DOHH2 (cell line): Measurements from ENCODE around the gene CRISPLD2.

ENCODE experiments used
- H3F3A ChIP-seq: fragments of 200-600 bp; sonication (generic), shearing (Covaris generic); 2 replicates; pipeline ENCODE4 v1.6.0; 2016; ENCODE audit warnings: antibody characterized with exemption, mild to moderate bottlenecking; ENCODE audit not compliant: control insufficient read depth, insufficient read depth
- H3K27ac ChIP-seq: fragments of 200-600 bp; sonication (generic); 2 replicates; pipeline ENCODE4 v1.5.1; 2014; ENCODE audit warnings: low read depth, mild to moderate bottlenecking, low read length, moderate library complexity
- H3K27me3 ChIP-seq: fragments of 200-600 bp; sonication (generic); 2 replicates; pipeline ENCODE4 v1.6.1; 2014; ENCODE audit warnings: mild to moderate bottlenecking, low read length, mixed read lengths; ENCODE audit not compliant: control insufficient read depth
- H3K36me3 ChIP-seq: fragments of 200-600 bp; sonication (generic); 2 replicates; pipeline ENCODE4 v1.6.1; 2014; ENCODE audit warnings: mild to moderate bottlenecking, low read length, moderate library complexity, mixed read lengths; ENCODE audit not compliant: control insufficient read depth
- H3K4me1 ChIP-seq: fragments of 200-600 bp; sonication (generic); 2 replicates; pipeline ENCODE4 v1.6.1; 2014; ENCODE audit warnings: mild to moderate bottlenecking, low read length, mixed read lengths; ENCODE audit not compliant: control insufficient read depth
- H3K4me2 ChIP-seq: fragments of 200-600 bp; sonication (generic); 2 replicates; pipeline ENCODE4 v1.6.0; 2014; ENCODE audit warnings: mild to moderate bottlenecking, low read length, moderate library complexity
- H3K4me3 ChIP-seq: fragments of 200-600 bp; sonication (generic); 2 replicates; pipeline ENCODE4 v1.5.1; 2014; ENCODE audit warnings: mild to moderate bottlenecking, low read length, mixed read lengths
- H3K79me2 ChIP-seq: fragments of 200-600 bp; sonication (generic); 2 replicates; pipeline ENCODE4 v1.6.1; 2014; ENCODE audit warnings: mild to moderate bottlenecking, low read length, mixed read lengths; ENCODE audit not compliant: control insufficient read depth
- H3K9me2 ChIP-seq: fragments of 200-600 bp; sonication (generic); replicated peaks from 2 replicates; pipeline ENCODE4 v1.6.1; 2014; ENCODE audit warnings: mild to moderate bottlenecking, low read length, mixed read lengths; ENCODE audit not compliant: control insufficient read depth
- H3K9me3 ChIP-seq: fragments of 200-600 bp; sonication (generic); 2 replicates; pipeline ENCODE4 v1.6.1; 2014; ENCODE audit warnings: antibody characterized with exemption, low read length, mixed read lengths; ENCODE audit not compliant: control insufficient read depth, insufficient read depth
- H4K20me1 ChIP-seq: fragments of 200-600 bp; sonication (generic); 2 replicates; pipeline ENCODE4 v1.6.0; 2014; ENCODE audit warnings: low read depth, mild to moderate bottlenecking, antibody characterized with exemption, low read length, moderate library complexity; ENCODE audit not compliant: control insufficient read depth, insufficient read depth
- EZH2phosphoT487 ChIP-seq: fragments of 200-600 bp; sonication (generic); IDR thresholded peaks from 2 replicates; pipeline ENCODE4 v1.6.1; 2017; ENCODE audit warnings: borderline replicate concordance, mild to moderate bottlenecking, antibody characterized with exemption, low read length, moderate library complexity, mixed read lengths
- TF ChIP-seq, protein P1 (sequence below): fragments of 200-600 bp; sonication (generic); IDR thresholded peaks from one replicate; pipeline ENCODE4 v1.5.1; 2014; ENCODE audit warnings: antibody characterized with exemption, mild to moderate bottlenecking, low read depth, low read length; ENCODE audit not compliant: poor library complexity, severe bottlenecking

The CRISPLD2 gene

DNA sequence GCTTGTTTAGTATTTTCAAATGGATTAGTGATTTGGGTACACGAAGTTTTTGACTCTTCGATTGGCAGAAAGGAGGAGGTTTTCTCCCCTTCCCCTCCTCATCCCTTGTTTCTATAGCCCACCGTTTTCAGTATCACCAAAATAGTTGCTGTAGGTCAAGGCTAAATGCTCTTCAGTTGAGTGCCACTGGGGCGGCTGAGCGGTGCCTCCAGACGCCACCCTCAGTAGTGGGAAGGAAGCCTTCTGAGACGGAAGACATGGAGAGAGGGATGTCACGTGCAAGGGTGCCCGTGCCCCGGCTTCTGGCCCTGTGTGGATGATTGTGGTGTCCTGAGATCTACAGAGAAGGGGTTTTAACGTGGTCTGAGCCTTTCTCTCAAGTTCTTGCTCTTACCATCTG, 39.7 kb upstream of the CRISPLD2 start:
- Histone ChIP-seq H3K79me2 (no peaks in the 10 kb centered on the region), H3K27me3 (no peaks in the 10 kb centered on the region), H3K4me2 (no peak overlapping the region), H3K4me3 (no peak overlapping the region), H3K4me1 (no peaks in the 10 kb centered on the region), H3K9me2 (no peaks in the 10 kb centered on the region), H3F3A (no peaks in the 10 kb centered on the region; the same call in 1 of the 2 replicates), H3K27ac (no peak overlapping the region), H4K20me1 (no peaks in the 10 kb centered on the region), H3K9me3 (no peaks in the 10 kb centered on the region), H3K36me3 (peaks cover 56% of the 10 kb centered on the region)
- no peak for TF ChIP-seq EZH2phosphoT487
- TF ChIP-seq, protein P1, sequence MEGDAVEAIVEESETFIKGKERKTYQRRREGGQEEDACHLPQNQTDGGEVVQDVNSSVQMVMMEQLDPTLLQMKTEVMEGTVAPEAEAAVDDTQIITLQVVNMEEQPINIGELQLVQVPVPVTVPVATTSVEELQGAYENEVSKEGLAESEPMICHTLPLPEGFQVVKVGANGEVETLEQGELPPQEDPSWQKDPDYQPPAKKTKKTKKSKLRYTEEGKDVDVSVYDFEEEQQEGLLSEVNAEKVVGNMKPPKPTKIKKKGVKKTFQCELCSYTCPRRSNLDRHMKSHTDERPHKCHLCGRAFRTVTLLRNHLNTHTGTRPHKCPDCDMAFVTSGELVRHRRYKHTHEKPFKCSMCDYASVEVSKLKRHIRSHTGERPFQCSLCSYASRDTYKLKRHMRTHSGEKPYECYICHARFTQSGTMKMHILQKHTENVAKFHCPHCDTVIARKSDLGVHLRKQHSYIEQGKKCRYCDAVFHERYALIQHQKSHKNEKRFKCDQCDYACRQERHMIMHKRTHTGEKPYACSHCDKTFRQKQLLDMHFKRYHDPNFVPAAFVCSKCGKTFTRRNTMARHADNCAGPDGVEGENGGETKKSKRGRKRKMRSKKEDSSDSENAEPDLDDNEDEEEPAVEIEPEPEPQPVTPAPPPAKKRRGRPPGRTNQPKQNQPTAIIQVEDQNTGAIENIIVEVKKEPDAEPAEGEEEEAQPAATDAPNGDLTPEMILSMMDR, result no peak

DNA sequence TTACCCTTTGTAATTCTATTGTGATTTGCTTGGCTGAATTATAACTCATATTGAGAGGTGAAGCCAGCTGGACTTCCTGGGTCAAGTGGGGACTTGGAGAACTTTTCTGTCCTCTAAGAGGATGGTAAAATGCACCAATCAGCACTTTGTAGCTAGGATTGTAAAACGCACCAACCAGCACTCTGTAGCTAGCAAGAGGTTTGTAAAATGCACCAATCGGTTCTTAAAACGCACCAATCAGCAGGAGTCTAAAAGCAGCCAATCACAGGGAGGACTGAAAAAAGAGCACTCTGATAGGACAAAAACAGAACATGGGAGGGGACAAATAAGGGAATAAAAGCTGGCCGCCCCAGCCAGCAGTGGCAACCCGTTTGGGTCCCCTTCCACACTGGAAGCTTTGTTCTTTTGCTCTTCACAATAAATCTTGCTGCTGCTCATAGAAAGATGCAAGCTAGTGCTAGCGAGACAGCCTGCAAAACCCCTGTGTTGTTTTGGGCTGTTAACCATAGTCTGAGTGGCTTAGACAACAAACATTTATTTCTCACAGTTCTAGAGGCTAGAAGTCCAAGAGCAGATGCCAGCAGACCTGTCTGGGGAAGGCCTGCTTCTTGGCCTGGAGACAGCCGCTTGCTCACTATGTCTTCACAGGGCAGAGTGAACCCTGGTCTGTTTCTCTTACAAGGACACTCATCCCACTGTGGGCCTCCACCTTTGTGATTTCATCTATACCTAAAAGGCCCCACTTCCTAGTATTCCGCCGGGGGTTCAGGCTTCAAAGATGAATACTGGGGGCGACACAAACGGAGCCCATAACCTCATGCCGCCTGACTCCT, 39.0 kb upstream of the CRISPLD2 start:
- H3K27me3 ChIP-seq, result no peaks in the 10 kb centered on the region
- H3F3A ChIP-seq, result no peaks in the 10 kb centered on the region; the same call in 1 of the 2 replicates
- no peaks in the 10 kb centered on the region for H3K9me3 ChIP-seq
- H4K20me1 ChIP-seq, result no peaks in the 10 kb centered on the region
- no peak overlapping the region for H3K27ac ChIP-seq
- H3K4me1 ChIP-seq, result no peaks in the 10 kb centered on the region
- H3K4me2 ChIP-seq, result no peak overlapping the region
- peaks cover 50% of the 10 kb centered on the region for H3K36me3 ChIP-seq
- H3K9me2 ChIP-seq, result no peaks in the 10 kb centered on the region
- TF ChIP-seq, protein P1, result no peak
- TF ChIP-seq EZH2phosphoT487, result no peak
- H3K79me2 ChIP-seq, result no peaks in the 10 kb centered on the region
- no peak overlapping the region for H3K4me3 ChIP-seq

DNA sequence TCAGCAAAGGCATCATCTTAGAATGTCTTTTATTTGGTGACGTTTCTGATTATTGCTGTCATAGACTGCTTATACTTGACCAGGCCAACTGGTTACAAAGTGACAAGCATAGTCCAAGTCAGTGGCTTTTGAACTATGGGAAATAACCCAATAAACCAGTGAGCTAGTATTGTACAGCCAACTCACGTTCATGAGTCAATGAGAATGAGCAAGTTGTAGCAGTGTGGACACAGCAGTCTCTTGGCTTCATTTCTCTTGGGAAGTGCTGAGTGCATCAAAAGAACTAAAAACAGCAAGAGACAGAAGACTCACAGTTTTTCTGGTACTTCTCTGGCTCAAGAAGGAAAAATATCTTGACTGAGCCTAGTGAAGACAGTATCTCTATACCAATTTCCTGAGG, 36.9 kb upstream of the CRISPLD2 start:
- no peaks in the 10 kb centered on the region for H4K20me1 ChIP-seq
- no peak overlapping the region for H3K27ac ChIP-seq
- H3K27me3 ChIP-seq, result no peaks in the 10 kb centered on the region
- H3K79me2 ChIP-seq, result no peaks in the 10 kb centered on the region
- peaks cover 29% of the 10 kb centered on the region for H3K36me3 ChIP-seq
- no peaks in the 10 kb centered on the region for H3K4me1 ChIP-seq
- no peaks in the 10 kb centered on the region for H3K9me2 ChIP-seq
- H3K9me3 ChIP-seq, result no peaks in the 10 kb centered on the region
- H3K4me3 ChIP-seq, result no peak overlapping the region
- no peak overlapping the region for H3K4me2 ChIP-seq
- no peaks in the 10 kb centered on the region; the same call in 1 of the 2 replicates for H3F3A ChIP-seq
- no peak for TF ChIP-seq EZH2phosphoT487
- TF ChIP-seq, protein P1, result no peak
